ENCODE results near the gene KCNRG. TPM values are rescaled to one million over a fixed set of nuclear protein-coding genes. Genes with fewer than 3 reads are reported as not detected.

KCNRG gene
- total and polyA plus RNA-seq, 2 donors (not counting 1 experiment from before 2014, with no cell fraction given) = 0.86 to 3.4 TPM

- H3K4me3 Mint-ChIP-seq = no peak overlapping the region
- peaks cover 4% of the 10 kb centered on the region for H3K4me1 Mint-ChIP-seq
- H3K9me3 ChIP-seq (ENCODE audit: control extremely low read depth in 1 of 3, control insufficient read depth in 2 of 3, insufficient read depth in 1 of 3, low read length in 2 of 3) = no peaks in the 10 kb centered on the region
- CTCF ChIA-PET = interaction anchor here (0.6 to 7.7 kb wide), 57 partner anchors 8 to 1094 kb away, joined by 3 to 100 read pairs (median 4); partner anchors contain the start of genes RNASEH2B, SPRYD7 and TRIM13
- H3K27me3 Mint-ChIP-seq = no peaks in the 10 kb centered on the region
- POLR2A ChIA-PET = interaction anchor here (0.6 to 1.0 kb wide), 3 partner anchors 20 to 935 kb away, joined by 3 to 8 read pairs (median 4); partner anchors contain the start of gene TRIM13
- no peak overlapping the region for H3K27ac ChIP-seq (ENCODE audit: low read length in 2 of 2)
- DNase-seq (peak; percentile 86), ATAC-seq (ENCODE audit: low read depth) (peak; percentile 78)
- H3K4me1 ChIP-seq (ENCODE audit: control insufficient read depth in 2 of 2, insufficient read depth in 2 of 2, low read length in 2 of 2) = peaks cover 0 to 4% of the 10 kb centered on the region in 2 donors
- peak; percentile 98 for TF ChIP-seq CTCF (IDR thresholded peaks at IDR 0.05)
- TF ChIP-seq EZH2 (IDR thresholded peaks at IDR 0.05; ENCODE audit: borderline replicate concordance, insufficient read depth, low read depth, low read length, poor library complexity, severe bottlenecking) = no peak
- no peaks in the 10 kb centered on the region for H3K27me3 ChIP-seq (replicated peaks in 1 of 4; ENCODE audit: control extremely low read depth in 1 of 4, control insufficient read depth in 3 of 4, insufficient read depth in 4 of 4, low read length in 3 of 4)
- H3K4me3 ChIP-seq (ENCODE audit: control extremely low read depth in 1 of 5, extremely low read depth in 1 of 5, insufficient read depth in 1 of 5, low read depth in 2 of 5, low read length in 4 of 5) = no peak overlapping the region
- no peaks in the 10 kb centered on the region for H3K36me3 ChIP-seq (replicated peaks in 1 of 2; ENCODE audit: control extremely low read depth in 1 of 2, control insufficient read depth in 1 of 2, extremely low read depth in 1 of 2, insufficient read depth in 2 of 2, low read length in 1 of 2)
- H4K20me1 ChIP-seq (ENCODE audit: control insufficient read depth, insufficient read depth, low read length, poor library complexity, severe bottlenecking) = no peaks in the 10 kb centered on the region
- no peak overlapping the region for H3K9ac ChIP-seq (ENCODE audit: low read length)
- no peaks in the 10 kb centered on the region for H3K9me3 Mint-ChIP-seq (ENCODE audit: insufficient read depth)
- H2AFZ ChIP-seq (ENCODE audit: insufficient read depth, low read depth, low read length, poor library complexity, severe bottlenecking) = no peak overlapping the region
- WGBS (ENCODE audit: insufficient coverage) = 0% methylated on average over 2 of the region's 8 CpGs
- H3K4me2 ChIP-seq (replicated peaks; ENCODE audit: low read depth, low read length, poor library complexity, severe bottlenecking) = no peak overlapping the region
- H3K79me2 ChIP-seq (ENCODE audit: control insufficient read depth, insufficient read depth, low read length) = no peaks in the 10 kb centered on the region
- no peak overlapping the region for H3K27ac Mint-ChIP-seq
- intact Hi-C loops (cut with micrococcal nuclease) = loop anchor here (1.0 to 5.0 kb wide), 8 partner anchors 20 to 1311 kb away; partner anchors contain the start of gene TRIM13
These were observed 38.7 kb upstream of the KCNRG start for GRCh38 chr13:49976314-49977258.

Measured in B cell (primary cell).